D341Med (cell line): Measurements from ENCODE around the gene MAP3K6.

Experiments used
- DNase-seq: peaks from one replicate; pipeline ENCODE4 v3.0.0; 2012; ENCODE audit warnings: low spot score

MAP3K6 gene

GRCh38 chr1:27333717-27334279 is 33.0 kb downstream of the MAP3K6 start:
- no peak for DNase-seq

GRCh38 chr1:27332536-27333281 is 34.1 kb downstream of the MAP3K6 start:
- peak; percentile 77 for DNase-seq

- DNase-seq = no peak
Measured at GRCh38 chr1:27331922-27332321, 34.8 kb downstream of the MAP3K6 start.

- DNase-seq = no peak
Measured at GRCh38 chr1:27331426-27331825, 35.3 kb downstream of the MAP3K6 start.

- no peak for DNase-seq
Measured at GRCh38 chr1:27330786-27331185, 36.0 kb downstream of the MAP3K6 start.

GRCh38 chr1:27327964-27328363 is 38.8 kb downstream of the MAP3K6 start:
- DNase-seq = no peak

- DNase-seq = no peak
Measured at GRCh38 chr1:27325286-27325685, 41.5 kb downstream of the MAP3K6 start.

- no peak for DNase-seq
Measured at GRCh38 chr1:27322569-27323240, 44.1 kb downstream of the MAP3K6 start.

GRCh38 chr1:27321813-27322568 is 44.8 kb downstream of the MAP3K6 start, which contains the start of gene TMEM222:
Gene TMEM222 (plus strand): TSS chr1:27322163. CDS start chr1:27322198, 35 bp downstream.
- peak; percentile 97 for DNase-seq

- no peak for DNase-seq
Measured at GRCh38 chr1:27318596-27318995, 48.2 kb downstream of the MAP3K6 start.

- DNase-seq = no peak
Measured at GRCh38 chr1:27318136-27318535, 48.6 kb downstream of the MAP3K6 start.

- no peak for DNase-seq
Measured at GRCh38 chr1:27316860-27317259, 49.9 kb downstream of the MAP3K6 start.

- DNase-seq = no peak
Measured at GRCh38 chr1:27314737-27315136, 52.0 kb downstream of the MAP3K6 start.

GRCh38 chr1:27314169-27314568 is 52.6 kb downstream of the MAP3K6 start:
- DNase-seq = no peak

GRCh38 chr1:27307874-27308598 is 58.7 kb downstream of the MAP3K6 start:
- peak; percentile 48 for DNase-seq

GRCh38 chr1:27306892-27307761 is 59.6 kb downstream of the MAP3K6 start:
- peak; percentile 52 for DNase-seq

- DNase-seq = no peak
Measured at GRCh38 chr1:27306071-27306470, 60.7 kb downstream of the MAP3K6 start.
